ENCODE results near the gene SH2D5.

The SH2D5 gene

DNA sequence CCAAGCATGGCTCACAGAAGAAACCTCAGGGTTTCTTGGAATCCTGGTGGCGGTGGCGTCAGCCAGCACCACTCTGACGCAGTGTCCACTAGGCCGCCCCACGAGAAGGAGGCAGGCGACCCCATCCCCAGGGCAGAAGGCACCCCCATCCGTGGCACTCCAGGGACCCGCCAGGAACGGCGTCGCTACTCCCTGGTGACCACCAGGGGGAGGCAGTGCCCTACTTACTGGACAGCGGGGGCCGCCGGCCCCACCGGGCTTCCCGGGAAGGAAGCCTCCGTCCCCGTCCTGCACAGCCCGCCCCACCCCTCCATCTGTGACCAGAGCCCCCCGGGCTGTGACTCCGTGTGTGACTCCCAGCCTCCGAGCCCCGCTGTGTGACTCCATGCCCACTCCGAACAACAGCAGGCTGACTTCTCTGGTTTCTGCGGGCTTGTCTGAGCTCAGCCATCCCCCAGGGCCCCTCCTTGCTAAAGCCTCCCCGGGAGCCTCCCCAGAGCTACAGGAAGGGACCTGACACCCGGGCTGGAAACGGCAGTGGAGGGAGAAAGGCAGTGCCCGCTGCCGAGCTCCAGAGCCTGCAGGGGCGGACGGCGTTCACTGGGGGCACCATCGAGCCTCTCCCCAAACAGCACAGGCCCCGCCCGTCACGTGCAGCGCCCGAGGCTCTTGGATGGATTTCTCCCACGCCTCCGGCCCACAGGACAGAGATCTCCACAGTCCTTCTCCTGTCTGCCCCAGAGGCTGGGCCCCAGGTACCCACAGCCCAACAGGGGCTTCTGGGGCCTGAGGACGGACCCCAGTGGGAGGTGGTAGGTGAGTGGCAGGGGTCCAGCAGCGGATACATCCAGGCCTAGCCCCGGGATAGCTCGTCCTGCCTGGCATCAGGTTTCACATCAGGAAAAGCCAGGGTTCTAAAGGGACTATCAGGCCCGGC is 35.8 kb downstream of the SH2D5 start:
- TF ChIP-seq EZH2 (optimal IDR thresholded peaks at IDR 0.05; ENCODE audit: low read depth, low read length): no peak
- TF ChIP-seq, protein P1, sequence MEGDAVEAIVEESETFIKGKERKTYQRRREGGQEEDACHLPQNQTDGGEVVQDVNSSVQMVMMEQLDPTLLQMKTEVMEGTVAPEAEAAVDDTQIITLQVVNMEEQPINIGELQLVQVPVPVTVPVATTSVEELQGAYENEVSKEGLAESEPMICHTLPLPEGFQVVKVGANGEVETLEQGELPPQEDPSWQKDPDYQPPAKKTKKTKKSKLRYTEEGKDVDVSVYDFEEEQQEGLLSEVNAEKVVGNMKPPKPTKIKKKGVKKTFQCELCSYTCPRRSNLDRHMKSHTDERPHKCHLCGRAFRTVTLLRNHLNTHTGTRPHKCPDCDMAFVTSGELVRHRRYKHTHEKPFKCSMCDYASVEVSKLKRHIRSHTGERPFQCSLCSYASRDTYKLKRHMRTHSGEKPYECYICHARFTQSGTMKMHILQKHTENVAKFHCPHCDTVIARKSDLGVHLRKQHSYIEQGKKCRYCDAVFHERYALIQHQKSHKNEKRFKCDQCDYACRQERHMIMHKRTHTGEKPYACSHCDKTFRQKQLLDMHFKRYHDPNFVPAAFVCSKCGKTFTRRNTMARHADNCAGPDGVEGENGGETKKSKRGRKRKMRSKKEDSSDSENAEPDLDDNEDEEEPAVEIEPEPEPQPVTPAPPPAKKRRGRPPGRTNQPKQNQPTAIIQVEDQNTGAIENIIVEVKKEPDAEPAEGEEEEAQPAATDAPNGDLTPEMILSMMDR (IDR thresholded peaks at IDR 0.05; ENCODE audit: low read length): peak; percentile 70
- TF ChIP-seq EZH2phosphoT487 (IDR thresholded peaks at IDR 0.05; ENCODE audit: low read length): no peak
- Histone ChIP-seq H3K9me3 (replicated peaks; ENCODE audit: insufficient read depth, low read length) (no peaks in the 10 kb centered on the region), H3K9me2 (replicated peaks; ENCODE audit: insufficient read depth, low read length) (no peaks in the 10 kb centered on the region), H4K20me1 (ENCODE audit: insufficient read depth, low read length) (no peaks in the 10 kb centered on the region), H3K36me3 (replicated peaks; ENCODE audit: insufficient read depth, low read length) (no peaks in the 10 kb centered on the region), H3F3A (ENCODE audit: insufficient read depth, low read length) (no peaks in the 10 kb centered on the region), H3K4me2 (ENCODE audit: low read depth, low read length) (peak overlapping the region; percentile 99), H3K79me2 (ENCODE audit: low read length) (no peaks in the 10 kb centered on the region), H3K4me3 (ENCODE audit: low read length) (peak overlapping the region; percentile 74), H3K4me1 (ENCODE audit: low read length) (no peaks in the 10 kb centered on the region), H3K27ac (ENCODE audit: low read length) (no peak overlapping the region), H3K9ac (ENCODE audit: low read length) (peak overlapping the region; percentile 44; the same call in 1 of the 2 replicates), H3K27me3 (replicated peaks; ENCODE audit: insufficient read depth, low read length) (peaks cover 70% of the 10 kb centered on the region), H2AFZ (ENCODE audit: low read length) (peak overlapping the region; percentile 99)
- DNase-seq: peak; percentile 64

DNA sequence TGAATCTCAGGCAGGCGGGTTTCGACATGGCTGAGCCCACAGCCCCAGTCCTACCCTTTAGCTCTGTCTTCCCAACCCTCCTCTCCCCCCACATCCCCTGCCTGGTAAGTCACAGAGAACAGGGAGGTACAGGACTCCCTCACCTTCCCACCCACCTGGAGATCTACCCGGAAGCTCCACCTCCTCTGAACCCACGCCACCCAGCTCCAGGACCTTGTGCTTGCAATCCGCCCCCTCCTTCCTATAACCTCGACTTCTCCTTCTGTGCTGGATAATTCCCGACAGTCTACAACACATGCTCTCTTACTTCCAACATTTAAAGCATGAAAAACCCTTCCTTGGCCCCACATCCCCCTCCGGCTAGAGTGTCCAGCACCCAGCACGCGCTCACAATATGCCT is 37.0 kb downstream of the SH2D5 start:
- TF ChIP-seq EZH2 (optimal IDR thresholded peaks at IDR 0.05; ENCODE audit: low read depth, low read length): no peak
- no peak for TF ChIP-seq EZH2phosphoT487 (IDR thresholded peaks at IDR 0.05; ENCODE audit: low read length)
- TF ChIP-seq, protein P1 (IDR thresholded peaks at IDR 0.05; ENCODE audit: low read length): no peak
- H3K9me2 ChIP-seq (replicated peaks; ENCODE audit: insufficient read depth, low read length): no peaks in the 10 kb centered on the region
- no peak overlapping the region for H3K4me2 ChIP-seq (ENCODE audit: low read depth, low read length)
- no peak overlapping the region for H3K9ac ChIP-seq (ENCODE audit: low read length)
- no peak overlapping the region for H3K4me3 ChIP-seq (ENCODE audit: low read length)
- H3K9me3 ChIP-seq (replicated peaks; ENCODE audit: insufficient read depth, low read length): no peaks in the 10 kb centered on the region
- H3K27ac ChIP-seq (ENCODE audit: low read length): no peak overlapping the region
- no peaks in the 10 kb centered on the region for H3K4me1 ChIP-seq (ENCODE audit: low read length)
- H3K27me3 ChIP-seq (replicated peaks; ENCODE audit: insufficient read depth, low read length): peaks cover 61% of the 10 kb centered on the region
- DNase-seq: no peak
- H3K79me2 ChIP-seq (ENCODE audit: low read length): no peaks in the 10 kb centered on the region
- H3F3A ChIP-seq (ENCODE audit: insufficient read depth, low read length): no peaks in the 10 kb centered on the region
- H3K36me3 ChIP-seq (replicated peaks; ENCODE audit: insufficient read depth, low read length): no peaks in the 10 kb centered on the region
- H2AFZ ChIP-seq (ENCODE audit: low read length): no peak overlapping the region
- H4K20me1 ChIP-seq (ENCODE audit: insufficient read depth, low read length): no peaks in the 10 kb centered on the region

DNA sequence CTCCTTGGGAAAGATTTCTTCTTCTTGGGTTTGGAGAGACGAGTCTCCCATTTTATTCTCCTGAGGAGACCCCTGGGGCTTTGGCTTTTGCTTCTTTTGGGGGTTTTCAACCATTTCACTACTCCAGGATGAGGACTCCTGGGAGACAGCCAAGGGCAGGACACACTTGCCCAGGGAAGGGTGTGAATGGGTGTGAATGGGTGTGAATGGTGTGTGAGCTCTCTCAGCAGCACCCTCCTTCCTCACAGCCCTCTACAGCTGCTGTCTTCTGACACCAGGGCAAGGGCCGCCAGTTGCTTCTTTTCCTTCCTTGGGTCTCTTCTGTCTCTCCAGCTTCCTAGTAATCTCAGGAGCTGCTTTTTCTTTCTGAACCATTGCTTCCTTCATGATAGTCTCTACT is 38.9 kb downstream of the SH2D5 start:
- Histone ChIP-seq H3K4me2 (ENCODE audit: low read depth, low read length) (no peak overlapping the region), H3K27ac (ENCODE audit: low read length) (no peak overlapping the region)
- TF ChIP-seq, protein P1 (IDR thresholded peaks at IDR 0.05; ENCODE audit: low read length): no peak
- TF ChIP-seq EZH2 (optimal IDR thresholded peaks at IDR 0.05; ENCODE audit: low read depth, low read length): no peak
- no peak for TF ChIP-seq EZH2phosphoT487 (IDR thresholded peaks at IDR 0.05; ENCODE audit: low read length)

More for the DNA sequence above, 38.9 kb downstream of the SH2D5 start:
- no peaks in the 10 kb centered on the region for H4K20me1 ChIP-seq (ENCODE audit: insufficient read depth, low read length)
- H3K36me3 ChIP-seq (replicated peaks; ENCODE audit: insufficient read depth, low read length): no peaks in the 10 kb centered on the region
- no peak for DNase-seq
- H3K9me3 ChIP-seq (replicated peaks; ENCODE audit: insufficient read depth, low read length): no peaks in the 10 kb centered on the region
- H3K4me1 ChIP-seq (ENCODE audit: low read length): no peaks in the 10 kb centered on the region
- no peaks in the 10 kb centered on the region for H3K9me2 ChIP-seq (replicated peaks; ENCODE audit: insufficient read depth, low read length)
- H3K4me3 ChIP-seq (ENCODE audit: low read length): no peak overlapping the region
- H3K79me2 ChIP-seq (ENCODE audit: low read length): no peaks in the 10 kb centered on the region
- no peak overlapping the region for H2AFZ ChIP-seq (ENCODE audit: low read length)
- H3K9ac ChIP-seq (ENCODE audit: low read length): no peak overlapping the region
- peaks cover 59% of the 10 kb centered on the region for H3K27me3 ChIP-seq (replicated peaks; ENCODE audit: insufficient read depth, low read length)
- no peaks in the 10 kb centered on the region for H3F3A ChIP-seq (ENCODE audit: insufficient read depth, low read length)

Data from MM.1S (cell line).